CD4-positive, alpha-beta memory T cell (primary cell): Measurements from ENCODE around the gene CTSH. TPM values are rescaled to one million over a fixed set of nuclear protein-coding genes. Genes with fewer than 3 reads are reported as not detected.

Experiments
- CTCF ChIA-PET: fragments of 350-600 bp; sonication (Branson Sonifier 250); formaldehyde crosslinking; loops from one replicate; lab custom pipeline; 2021; ENCODE audit warnings: inconsistent platforms; ENCODE audit not compliant: partially characterized antibody; lab: Charles Lee
- POLR2A ChIA-PET: fragments of 350-600 bp; sonication (Branson Sonifier 250); formaldehyde crosslinking; loops from one replicate; lab custom pipeline; 2021; ENCODE audit not compliant: partially characterized antibody; lab: Charles Lee
- DNase-seq, 5 donors: peaks; one replicate each; pipeline versions ENCODE4 v3.0.0 to v3.0.0-alpha.2; 2020 to 2022; ENCODE audit warnings: mixed read lengths in 1 of 5
- H3K27ac ChIP-seq: one replicate; pipeline ENCODE4 v1.7.0; 2013; ENCODE audit warnings: low read depth, low read length
- H3K27me3 ChIP-seq: 2 replicates; pipeline ENCODE4 v1.7.0; 2013; ENCODE audit warnings: mild to moderate bottlenecking, low read length, moderate library complexity; ENCODE audit not compliant: insufficient read depth
- H3K36me3 ChIP-seq: 2 replicates; pipeline ENCODE4 v1.7.0; 2013; ENCODE audit warnings: mild to moderate bottlenecking, low read length, moderate library complexity; ENCODE audit not compliant: insufficient read depth
- H3K4me1 ChIP-seq: 2 replicates; pipeline ENCODE4 v1.7.0; 2013; ENCODE audit warnings: mild to moderate bottlenecking, low read length, moderate library complexity; ENCODE audit not compliant: insufficient read depth
- H3K4me3 ChIP-seq, 2 donors: one replicate each; pipeline ENCODE4 v1.7.0; 2013; ENCODE audit warnings: low read length in 2 of 2, mild to moderate bottlenecking in 1 of 2
- H3K9me3 ChIP-seq, 2 donors: one replicate each; pipeline ENCODE4 v1.7.0; 2013; ENCODE audit warnings: low read length in 2 of 2, control low read depth in 1 of 2; ENCODE audit not compliant: control insufficient read depth in 1 of 2
- H3K27ac Mint-ChIP-seq, 7 donors: one replicate each; pipeline ENCODE4 v1.8.0; 2020 to 2021; ENCODE audit warnings: mixed read lengths in 7 of 7, mild to moderate bottlenecking in 6 of 7, inconsistent platforms in 3 of 7, moderate library complexity in 3 of 7
- H3K27me3 Mint-ChIP-seq, 2 donors: one replicate each; pipeline ENCODE4 v1.8.0; 2020 to 2021; ENCODE audit warnings: mixed read lengths in 2 of 2
- H3K36me3 Mint-ChIP-seq, 2 donors: one replicate each; pipeline ENCODE4 v1.8.0; 2020 to 2021; ENCODE audit warnings: mixed read lengths in 2 of 2, inconsistent platforms in 1 of 2, mild to moderate bottlenecking in 1 of 2
- H3K4me1 Mint-ChIP-seq, 4 donors: one replicate each; pipeline ENCODE4 v1.8.0; 2020 to 2021; ENCODE audit warnings: mixed read lengths in 4 of 4, mild to moderate bottlenecking in 1 of 4
- H3K4me3 Mint-ChIP-seq, 8 donors: one replicate each; pipeline ENCODE4 v1.8.0; 2020 to 2021; ENCODE audit warnings: mixed read lengths in 8 of 8, mild to moderate bottlenecking in 7 of 8, moderate library complexity in 6 of 8, inconsistent platforms in 3 of 8
- H3K9me3 Mint-ChIP-seq, 8 donors: one replicate each; pipeline ENCODE4 v1.8.0; 2020 to 2021; ENCODE audit warnings: mixed read lengths in 8 of 8, mild to moderate bottlenecking in 5 of 8, inconsistent platforms in 3 of 8, moderate library complexity in 1 of 8
- intact Hi-C: fragments of 100-400 bp; cut with micrococcal nuclease; formaldehyde crosslinking; loops from one replicate; pipeline ENCODE4 v1.15.1; 2023
- polyA plus RNA-seq, 2 donors: library from polyadenylated mRNA; unstranded; fragments of 300-500 nt; fragmentation: Illumina TruSeq; gene quantifications; one replicate each; pipeline ENCODE4 v1.2.3, GENCODE V29; 2021
- total RNA-seq, 2 experiments: library from RNA; stranded (reverse); gene quantifications; one replicate each; pipeline ENCODE4 v1.2.3, GENCODE V29; 2021

Gene CTSH
- total and polyA plus RNA-seq, 4 experiments from 2014 or later = 32.8 to 152 (median 92.8) TPM

DNA sequence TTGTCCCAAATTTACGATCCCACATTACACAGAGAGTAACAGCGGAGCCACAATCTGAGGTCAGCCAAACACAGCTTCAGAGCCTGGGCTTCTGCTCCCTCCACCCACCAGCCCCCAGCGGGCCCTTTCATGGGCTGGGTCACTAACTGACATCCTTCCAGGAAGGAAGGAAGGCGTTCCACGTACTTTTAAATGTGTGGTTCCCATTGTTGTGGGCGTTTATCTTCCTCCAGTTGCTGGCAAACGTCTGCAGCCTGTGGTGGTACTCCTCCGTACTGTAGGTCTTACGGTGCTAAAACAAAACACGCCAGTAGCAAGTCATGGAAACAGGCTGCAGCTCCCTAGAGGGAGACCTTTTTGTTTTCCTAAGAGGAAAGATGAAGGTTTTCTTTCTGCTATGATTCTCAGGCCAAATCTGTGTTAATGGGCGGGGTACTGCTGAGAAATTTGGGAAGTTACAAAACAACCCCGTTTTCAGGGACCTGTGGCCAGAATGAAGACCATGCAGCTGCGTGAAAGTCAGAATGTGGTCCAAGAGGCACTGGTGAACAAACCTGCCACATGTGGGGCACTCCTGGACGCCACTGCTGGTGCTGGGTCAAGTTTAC, 7.6 kb downstream of the CTSH start:
- Histone ChIP-seq H3K27ac (peak overlapping the region; percentile 26), H3K27me3 (no peaks in the 10 kb centered on the region), H3K9me3 (no peaks in the 10 kb centered on the region), H3K36me3 (no peaks in the 10 kb centered on the region), H3K4me3 (no peak overlapping the region), H3K4me1 (peaks cover 40% of the 10 kb centered on the region)
- H3K4me1 Mint-ChIP-seq = peaks cover 14 to 38% (median 24%) of the 10 kb centered on the region in 4 donors
- peaks cover 16 to 25% of the 10 kb centered on the region in 2 donors for H3K36me3 Mint-ChIP-seq
- intact Hi-C loops = no loop called here
- ChIA-PET CTCF (interaction anchor here (1.4 kb wide), 1 partner anchor 29 kb away, joined by 3 read pairs; no protein-coding TSS in a partner anchor), POLR2A (no interaction called here)
- peak in 1 of 5 donors; percentile 19 for DNase-seq
- H3K27ac Mint-ChIP-seq = peak overlapping the region; percentile 23 to 84 (median 65)
- H3K4me3 Mint-ChIP-seq = peak overlapping the region in 6 of 8 donors; percentile 42 to 73 (median 57)
- no peaks in the 10 kb centered on the region for H3K9me3 Mint-ChIP-seq
- no peaks in the 10 kb centered on the region for H3K27me3 Mint-ChIP-seq

DNA sequence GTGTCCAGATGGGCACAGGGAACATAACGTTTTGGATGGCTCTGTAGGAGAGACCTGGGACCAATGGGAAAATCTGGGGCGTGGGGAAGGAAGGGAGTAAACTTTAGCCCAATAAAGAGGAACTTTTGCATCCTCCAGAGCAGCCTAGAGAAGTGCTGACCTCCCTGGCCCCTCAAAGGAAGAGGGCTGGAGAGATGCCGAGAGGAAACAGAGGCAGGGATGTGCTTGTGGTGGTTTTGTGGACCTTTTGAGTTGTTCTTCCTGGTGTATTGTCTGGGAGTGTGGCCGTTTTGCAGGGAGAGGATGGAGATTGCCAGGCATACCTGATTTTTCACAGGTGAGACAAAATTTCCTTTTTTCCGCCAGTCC, 10.2 kb downstream of the CTSH start:
- Histone ChIP-seq H3K4me3 (no peak overlapping the region), H3K9me3 (no peaks in the 10 kb centered on the region), H3K27ac (no peak overlapping the region), H3K4me1 (peaks cover 30% of the 10 kb centered on the region), H3K27me3 (no peaks in the 10 kb centered on the region), H3K36me3 (no peaks in the 10 kb centered on the region)
- POLR2A ChIA-PET = no interaction called here
- Mint-ChIP-seq H3K27ac (peak overlapping the region in 6 of 7 donors; percentile 15 to 80 (median 52)), H3K27me3 (no peaks in the 10 kb centered on the region), H3K36me3 (peaks cover 19 to 29% of the 10 kb centered on the region in 2 donors), H3K4me3 (no peak overlapping the region), H3K9me3 (peaks cover 0 to 2% (median 0%) of the 10 kb centered on the region in 8 donors), H3K4me1 (peaks cover 10 to 33% (median 21%) of the 10 kb centered on the region in 4 donors)
- intact Hi-C loops = no loop called here
- no peak for DNase-seq
- CTCF ChIA-PET = no interaction called here

DNA sequence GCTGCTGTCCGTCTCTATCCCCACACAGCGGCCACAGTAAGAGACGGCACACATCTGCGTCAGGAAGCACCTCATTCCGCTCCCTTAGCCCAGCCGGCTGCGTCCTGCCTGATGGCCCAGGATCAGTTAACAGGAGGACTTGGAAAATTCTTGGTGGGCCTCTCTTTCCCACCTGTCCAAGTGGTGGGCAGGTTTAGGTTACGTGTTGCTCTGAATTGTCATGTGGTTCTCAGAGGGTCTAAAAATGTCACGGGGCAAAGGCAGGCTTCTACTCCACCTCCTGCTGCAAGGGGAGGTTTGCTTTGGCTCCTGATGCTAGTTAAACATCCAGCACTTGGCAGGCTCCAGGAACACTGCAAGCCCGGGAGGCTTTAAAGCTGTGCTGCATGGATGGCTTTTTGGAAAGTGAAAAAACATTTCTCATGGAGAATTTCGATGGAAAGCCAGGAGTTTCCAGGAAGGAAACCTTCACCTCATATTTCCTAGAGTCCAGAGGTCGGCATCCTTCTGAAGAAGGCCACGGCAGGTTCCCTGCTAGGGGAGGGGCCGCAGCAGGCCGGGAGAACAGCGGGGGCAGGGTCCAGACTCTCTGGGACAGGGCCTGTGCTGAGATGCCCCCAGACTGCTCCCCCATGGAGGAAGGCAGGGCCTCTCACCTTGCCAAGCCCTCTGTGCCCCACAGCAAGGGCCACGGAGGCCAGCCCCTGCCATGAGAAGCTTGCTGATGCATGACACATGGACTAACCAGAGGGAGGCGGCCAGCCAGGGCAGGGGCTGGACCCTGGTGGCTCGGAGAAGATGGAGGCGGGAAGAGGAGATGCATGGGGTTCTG, 10.8 kb downstream of the CTSH start:
- Histone ChIP-seq H3K9me3 (no peaks in the 10 kb centered on the region), H3K36me3 (no peaks in the 10 kb centered on the region), H3K27me3 (no peaks in the 10 kb centered on the region), H3K27ac (no peak overlapping the region), H3K4me1 (peaks cover 24% of the 10 kb centered on the region), H3K4me3 (no peak overlapping the region)
- POLR2A ChIA-PET = no interaction called here
- no peak for DNase-seq
- H3K27me3 Mint-ChIP-seq = no peaks in the 10 kb centered on the region
- peaks cover 0 to 2% (median 0%) of the 10 kb centered on the region in 8 donors for H3K9me3 Mint-ChIP-seq
- CTCF ChIA-PET = no interaction called here
- peaks cover 16 to 26% of the 10 kb centered on the region in 2 donors for H3K36me3 Mint-ChIP-seq
- peaks cover 7 to 27% (median 17%) of the 10 kb centered on the region in 4 donors for H3K4me1 Mint-ChIP-seq
- intact Hi-C loops = no loop called here
- peak overlapping the region in 4 of 7 donors; percentile 36 to 80 (median 73) for H3K27ac Mint-ChIP-seq
- H3K4me3 Mint-ChIP-seq = no peak overlapping the region

DNA sequence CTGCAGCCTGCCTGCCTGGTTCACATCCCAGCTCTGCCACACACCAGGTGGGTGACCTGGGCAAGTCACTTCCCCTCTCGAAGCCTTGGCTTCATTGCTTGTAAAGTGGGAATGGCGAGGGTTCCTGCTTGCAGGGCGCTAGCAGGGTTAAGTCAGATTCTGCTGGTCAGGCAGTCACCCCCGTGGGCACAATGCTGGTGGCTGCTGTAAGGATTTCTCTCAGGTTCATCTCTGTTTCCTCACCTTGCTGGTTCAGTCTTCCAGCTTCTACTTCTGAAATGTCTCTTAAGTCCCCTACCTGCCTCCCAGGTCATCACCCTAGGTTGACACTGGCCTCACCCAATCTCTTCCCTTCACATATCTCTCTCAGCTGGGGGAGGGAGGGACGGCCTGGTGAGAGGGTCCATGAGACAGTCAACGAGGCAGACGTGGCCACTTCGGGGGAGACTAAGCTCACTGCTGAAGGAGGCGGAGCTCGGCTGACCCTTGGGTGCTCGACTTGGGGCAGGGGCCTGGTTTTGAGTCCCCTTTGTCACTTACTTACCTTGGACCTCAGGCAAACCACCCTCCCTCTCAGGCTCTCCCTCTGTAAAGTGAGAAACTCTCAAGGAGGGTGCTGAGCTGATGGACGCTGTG, 11.5 kb downstream of the CTSH start:
- Mint-ChIP-seq H3K4me1 (peaks cover 3 to 20% (median 10%) of the 10 kb centered on the region in 4 donors), H3K27me3 (no peaks in the 10 kb centered on the region), H3K36me3 (peaks cover 13 to 23% of the 10 kb centered on the region in 2 donors), H3K9me3 (peaks cover 0 to 2% (median 0%) of the 10 kb centered on the region in 8 donors), H3K4me3 (no peak overlapping the region), H3K27ac (peak overlapping the region in 2 of 7 donors; percentile 36 to 74)
- Histone ChIP-seq H3K4me3 (no peak overlapping the region), H3K27ac (no peak overlapping the region), H3K4me1 (peaks cover 17% of the 10 kb centered on the region), H3K27me3 (no peaks in the 10 kb centered on the region), H3K36me3 (no peaks in the 10 kb centered on the region), H3K9me3 (no peaks in the 10 kb centered on the region)
- ChIA-PET POLR2A (no interaction called here), CTCF (no interaction called here)
- DNase-seq = no peak
- intact Hi-C loops = no loop called here

DNA sequence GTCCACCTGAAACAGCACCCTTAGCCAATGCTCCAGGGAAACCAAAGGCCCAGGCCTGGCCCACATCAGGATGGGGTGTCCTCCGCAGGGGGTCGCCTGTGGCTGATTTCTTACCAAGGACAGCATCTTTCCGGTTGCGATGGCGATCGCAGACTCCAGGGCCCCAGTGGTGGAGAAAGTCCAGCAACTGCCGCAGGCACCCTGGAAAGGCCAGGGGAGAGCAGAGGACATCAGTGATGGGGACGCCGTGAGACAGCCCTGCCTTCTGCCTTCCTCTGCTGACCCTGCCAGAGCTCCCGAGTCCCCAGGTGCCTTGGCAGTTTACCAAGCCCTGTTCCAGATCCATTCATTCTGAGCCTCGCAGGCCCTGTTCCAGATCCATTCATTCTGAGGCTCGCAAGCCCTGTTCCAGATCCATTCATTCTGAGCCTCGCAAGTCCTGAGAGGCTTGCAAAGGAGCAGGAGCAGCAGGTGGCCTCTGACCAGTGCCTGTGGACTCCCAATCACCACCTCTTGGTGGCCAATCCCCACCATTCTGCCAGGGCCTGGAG, 12.5 kb downstream of the CTSH start:
- Mint-ChIP-seq H3K9me3 (peaks cover 0 to 2% (median 0%) of the 10 kb centered on the region in 8 donors), H3K4me1 (peaks cover 2 to 10% (median 5%) of the 10 kb centered on the region in 4 donors), H3K27me3 (no peaks in the 10 kb centered on the region), H3K27ac (peak overlapping the region in 2 of 7 donors; percentile 17 to 83), H3K36me3 (peaks cover 12 to 29% of the 10 kb centered on the region in 2 donors), H3K4me3 (no peak overlapping the region)
- Histone ChIP-seq H3K36me3 (peaks cover 3% of the 10 kb centered on the region), H3K4me3 (no peak overlapping the region), H3K27me3 (no peaks in the 10 kb centered on the region), H3K4me1 (peaks cover 7% of the 10 kb centered on the region), H3K9me3 (no peaks in the 10 kb centered on the region), H3K27ac (no peak overlapping the region)
- DNase-seq = no peak
- CTCF ChIA-PET = no interaction called here
- intact Hi-C loops = no loop called here
- POLR2A ChIA-PET = no interaction called here

DNA sequence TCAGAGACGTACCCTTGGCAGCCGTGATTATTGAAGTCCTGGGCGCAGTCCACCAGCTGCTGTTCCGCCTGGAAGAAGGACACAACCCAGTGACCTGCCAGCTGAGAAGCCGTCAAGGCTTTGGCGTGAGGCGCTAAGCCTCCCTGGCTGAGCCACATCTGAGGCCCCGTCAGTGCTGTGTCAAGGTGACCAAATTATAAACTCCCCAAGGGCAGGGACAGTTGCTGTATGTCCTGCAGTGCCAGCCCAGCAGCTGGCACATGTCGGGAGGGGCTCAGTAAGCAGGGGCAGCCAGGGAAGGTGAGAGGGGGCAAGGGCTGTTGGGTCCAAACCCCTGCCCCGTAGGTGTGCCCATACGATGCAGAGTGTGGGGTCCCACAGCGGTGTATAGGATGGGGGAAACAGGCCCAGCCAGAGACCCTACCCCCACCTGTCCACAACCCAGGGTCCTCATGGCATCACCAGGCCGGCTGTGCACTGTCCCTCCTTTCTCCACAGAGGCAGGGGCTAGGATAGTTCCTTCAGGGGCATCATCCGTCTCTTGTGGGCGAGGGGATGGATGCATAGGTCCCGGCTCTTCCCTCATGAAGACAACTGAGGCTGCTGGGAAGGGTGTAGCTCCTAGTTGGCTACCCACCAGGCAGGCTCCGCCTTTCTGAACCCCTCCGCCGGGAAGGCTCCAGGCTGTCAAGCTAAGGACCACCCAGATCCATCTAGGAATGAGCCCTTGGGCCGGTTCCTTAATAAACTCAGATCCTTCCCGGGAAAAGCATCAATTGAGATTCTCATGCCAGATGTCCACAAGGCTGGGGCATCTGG, 13.2 kb downstream of the CTSH start:
- H3K9me3 Mint-ChIP-seq = peaks cover 0 to 2% (median 0%) of the 10 kb centered on the region in 8 donors
- ChIA-PET CTCF (no interaction called here), POLR2A (no interaction called here)
- H3K27me3 Mint-ChIP-seq = no peaks in the 10 kb centered on the region
- no peaks in the 10 kb centered on the region for H3K9me3 ChIP-seq
- intact Hi-C loops = no loop called here
- H3K27me3 ChIP-seq = no peaks in the 10 kb centered on the region
- H3K4me1 ChIP-seq = peaks cover under 1% of the 10 kb centered on the region
- no peak overlapping the region for H3K4me3 ChIP-seq
- H3K27ac Mint-ChIP-seq = peak overlapping the region in 1 of 7 donors; percentile 35
- DNase-seq = no peak
- H3K4me3 Mint-ChIP-seq = no peak overlapping the region
- peaks cover under 1 to 4% (median 1%) of the 10 kb centered on the region in 4 donors for H3K4me1 Mint-ChIP-seq
- H3K27ac ChIP-seq = no peak overlapping the region
- H3K36me3 ChIP-seq = peaks cover 6% of the 10 kb centered on the region
- peaks cover 18 to 34% of the 10 kb centered on the region in 2 donors for H3K36me3 Mint-ChIP-seq
